SK-N-SH treated with all-trans-retinoic acid at 6 μM for 48 hours (cell line): ENCODE measurements around the gene ALK.

ENCODE experiments used
- PATZ1 ChIP-seq: fragments of 250-450 bp; sonication (Bioruptor Pico); IDR thresholded peaks from 2 replicates; pipeline ENCODE4 v1.8.0; 2020; ENCODE audit warnings: mild to moderate bottlenecking, moderate library complexity, borderline replicate concordance
- ZC3H10 ChIP-seq: fragments of 250-450 bp; sonication (Bioruptor Pico); IDR thresholded peaks from 2 replicates; pipeline ENCODE4 v1.5.1; 2021; ENCODE audit warnings: mild to moderate bottlenecking, moderate library complexity
- ZFP30 ChIP-seq: fragments of 450-650 bp; formaldehyde crosslinking; IDR thresholded peaks from 2 replicates; pipeline ENCODE4 v1.5.0; 2022; ENCODE audit warnings: mild to moderate bottlenecking, moderate library complexity

GRCh38 chr2:29332540-29332939 lies 588.8 kb downstream of the ALK start:
- TF ChIP-seq PATZ1 (CRISPR knock-in tag) (no peak), ZC3H10 (CRISPR knock-in tag) (no peak), ZFP30 (CRISPR knock-in tag) (no peak)
